CD14-positive monocyte (primary cell): ENCODE data around the gene HTR1D. TPM values are rescaled to one million over a fixed set of nuclear protein-coding genes. Genes with fewer than 3 reads are reported as not detected.

Experiments
- DNase-seq, 3 donors: peaks; one replicate each; pipeline ENCODE4 v3.0.0-alpha.2; 2011 to 2022
- H2AFZ ChIP-seq: 2 replicates; pipeline ENCODE4 v1.6.0; 2012; ENCODE audit warnings: mild to moderate bottlenecking, low read depth, low read length, inconsistent platforms; ENCODE audit not compliant: insufficient read depth, poor library complexity, severe bottlenecking
- H3K27ac ChIP-seq, 2 donors: 1 replicate in 1 of 2; 2 replicates in 1 of 2; pipeline ENCODE4 v1.5.1; 2012 to 2013; ENCODE audit warnings: low read length in 2 of 2, control low read depth in 1 of 2, inconsistent platforms in 1 of 2, low read depth in 1 of 2, mild to moderate bottlenecking in 1 of 2
- H3K27me3 ChIP-seq, 2 donors: one replicate each; pipeline versions ENCODE4 v1.6.0 to v1.6.1; 2011 to 2013; ENCODE audit warnings: low read length in 2 of 2; ENCODE audit not compliant: control insufficient read depth in 2 of 2, insufficient read depth in 2 of 2
- H3K36me3 ChIP-seq, 2 donors: replicated peaks in 1 of 2; 1 replicate in 1 of 2; 2 replicates in 1 of 2; pipeline versions ENCODE4 v1.5.1 to v1.6.1; 2012 to 2013; ENCODE audit warnings: low read length in 2 of 2, control low read depth in 1 of 2, inconsistent platforms in 1 of 2, mild to moderate bottlenecking in 1 of 2; ENCODE audit not compliant: insufficient read depth in 2 of 2, control insufficient read depth in 1 of 2
- H3K4me1 ChIP-seq, 2 donors: 1 replicate in 1 of 2; 2 replicates in 1 of 2; pipeline versions ENCODE4 v1.5.1 to v1.6.1; 2012 to 2013; ENCODE audit warnings: low read length in 2 of 2, control low read depth in 1 of 2, inconsistent platforms in 1 of 2, mild to moderate bottlenecking in 1 of 2, moderate library complexity in 1 of 2; ENCODE audit not compliant: insufficient read depth in 2 of 2, control insufficient read depth in 1 of 2
- H3K4me2 ChIP-seq: replicated peaks from 2 replicates; pipeline ENCODE3; 2012; ENCODE audit warnings: low read length, moderate library complexity, mild to moderate bottlenecking; ENCODE audit not compliant: poor library complexity, severe bottlenecking; ENCODE audit errors: extremely low read depth
- H3K4me3 ChIP-seq, 3 experiments: fragments of 200-600 bp in 1 of 3; sonication (generic) in 1 of 3; replicated peaks in 1 of 3; 1 replicate in 2 of 3; 2 replicates in 1 of 3; pipeline ENCODE4 v1.5.1; 2011 to 2013; ENCODE audit warnings: low read length in 3 of 3, mild to moderate bottlenecking in 3 of 3, control low read depth in 2 of 3, low read depth in 2 of 3, inconsistent platforms in 1 of 3, moderate library complexity in 1 of 3
- H3K79me2 ChIP-seq: 2 replicates; pipeline ENCODE4 v1.6.0; 2012; ENCODE audit warnings: mild to moderate bottlenecking, control low read depth, inconsistent platforms, low read length, moderate library complexity; ENCODE audit not compliant: insufficient read depth
- H3K9ac ChIP-seq: 2 replicates; pipeline ENCODE4 v1.6.0; 2017; ENCODE audit warnings: low read length, mild to moderate bottlenecking; ENCODE audit not compliant: insufficient read depth, poor library complexity, severe bottlenecking
- H3K9me3 ChIP-seq, 2 donors: replicated peaks in 1 of 2; 1 replicate in 1 of 2; 2 replicates in 1 of 2; pipeline versions ENCODE4 v1.5.1 to v1.6.1; 2012 to 2013; ENCODE audit warnings: low read length in 2 of 2, control low read depth in 1 of 2; ENCODE audit not compliant: control insufficient read depth in 1 of 2, insufficient read depth in 1 of 2
- H4K20me1 ChIP-seq: 2 replicates; pipeline ENCODE4 v1.6.0; 2012; ENCODE audit warnings: mild to moderate bottlenecking, low read length, control low read depth, moderate library complexity; ENCODE audit not compliant: insufficient read depth
- H3K27ac Mint-ChIP-seq, 7 donors: one replicate each; pipeline ENCODE4 v1.8.0; 2020; ENCODE audit warnings: mild to moderate bottlenecking in 7 of 7, mixed read lengths in 7 of 7, moderate library complexity in 6 of 7, inconsistent platforms in 2 of 7
- H3K27me3 Mint-ChIP-seq, 3 donors: one replicate each; pipeline ENCODE4 v1.8.0; 2021 to 2022; ENCODE audit warnings: low read depth in 3 of 3, mild to moderate bottlenecking in 3 of 3, mixed read lengths in 3 of 3, moderate library complexity in 3 of 3, inconsistent platforms in 1 of 3
- H3K36me3 Mint-ChIP-seq, 2 donors: one replicate each; pipeline ENCODE4 v1.8.0; 2020; ENCODE audit warnings: mixed read lengths in 2 of 2, inconsistent platforms in 1 of 2, mild to moderate bottlenecking in 1 of 2
- H3K4me1 Mint-ChIP-seq: one replicate; pipeline ENCODE4 v1.8.0; 2020; ENCODE audit warnings: mild to moderate bottlenecking, mixed read lengths
- H3K4me3 Mint-ChIP-seq, 2 donors: one replicate each; pipeline ENCODE4 v1.8.0; 2020; ENCODE audit warnings: mild to moderate bottlenecking in 2 of 2, mixed read lengths in 2 of 2, moderate library complexity in 1 of 2
- H3K9me3 Mint-ChIP-seq, 7 donors: one replicate each; pipeline ENCODE4 v1.8.0; 2020 to 2022; ENCODE audit warnings: mixed read lengths in 7 of 7, mild to moderate bottlenecking in 6 of 7, moderate library complexity in 6 of 7, inconsistent platforms in 2 of 7
- WGBS: methylation state at CpG from one replicate; pipeline ENCODE4 v1.1.5; 2013; ENCODE audit warnings: missing lambda C conversion rate; ENCODE audit not compliant: insufficient coverage; 5-methylcytosine and 5-hydroxymethylcytosine counted together
- intact Hi-C, 2 donors: fragments of 100-400 bp; cut with micrococcal nuclease; formaldehyde crosslinking; loops; one replicate each; pipeline versions ENCODE4 v1.15.0 to v1.15.1; 2023
- polyA plus RNA-seq, 3 donors: library from polyadenylated mRNA; depleted of rRNA in 1 of 3; unstranded in 2 of 3; stranded (reverse) in 1 of 3; fragments of 300-500 nt in 2 of 3; fragments of >200 nt in 1 of 3; fragmentation: Illumina TruSeq in 2 of 3; gene quantifications; 1 replicate in 2 of 3; 2 replicates in 1 of 3; pipeline ENCODE4 v1.2.3, GENCODE V29; 2012 to 2021
- TF ChIP-seq, protein P1 (sequence below): fragments of 200-600 bp; IDR thresholded peaks from one replicate; pipeline ENCODE4 v1.8.0; 2022; ENCODE audit warnings: antibody characterized with exemption, mild to moderate bottlenecking

The HTR1D gene
- polyA plus RNA-seq, 3 donors = not detected

DNA sequence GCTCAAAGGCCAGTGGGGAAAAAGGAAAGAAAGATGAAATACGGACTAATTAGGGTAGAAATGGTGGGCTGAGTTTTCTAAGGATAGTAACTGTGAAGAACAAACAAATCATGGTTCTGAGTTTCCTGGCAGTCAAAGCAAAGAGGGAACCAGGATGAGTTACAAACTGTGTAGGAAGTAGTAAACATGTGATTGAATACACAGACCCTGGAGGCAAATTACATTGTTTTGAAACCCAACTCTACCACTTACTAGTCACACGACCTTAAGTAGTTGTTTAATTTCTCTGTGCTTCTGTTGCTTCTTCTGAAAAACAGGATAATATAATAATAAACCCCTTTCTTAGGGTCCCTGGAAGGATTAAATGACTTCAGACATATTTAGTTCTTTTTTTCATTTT is 37.4 kb downstream of the HTR1D start:
- Mint-ChIP-seq H3K4me1 (peaks cover 15% of the 10 kb centered on the region), H3K36me3 (no peaks in the 10 kb centered on the region), H3K27ac (no peak overlapping the region), H3K9me3 (peaks cover 0 to 3% (median 2%) of the 10 kb centered on the region in 7 donors), H3K4me3 (no peak overlapping the region), H3K27me3 (peaks cover 26 to 48% (median 38%) of the 10 kb centered on the region in 3 donors)
- H3K79me2 ChIP-seq = no peaks in the 10 kb centered on the region
- H3K36me3 ChIP-seq = no peaks in the 10 kb centered on the region
- no peak overlapping the region for H2AFZ ChIP-seq
- TF ChIP-seq, protein P1, sequence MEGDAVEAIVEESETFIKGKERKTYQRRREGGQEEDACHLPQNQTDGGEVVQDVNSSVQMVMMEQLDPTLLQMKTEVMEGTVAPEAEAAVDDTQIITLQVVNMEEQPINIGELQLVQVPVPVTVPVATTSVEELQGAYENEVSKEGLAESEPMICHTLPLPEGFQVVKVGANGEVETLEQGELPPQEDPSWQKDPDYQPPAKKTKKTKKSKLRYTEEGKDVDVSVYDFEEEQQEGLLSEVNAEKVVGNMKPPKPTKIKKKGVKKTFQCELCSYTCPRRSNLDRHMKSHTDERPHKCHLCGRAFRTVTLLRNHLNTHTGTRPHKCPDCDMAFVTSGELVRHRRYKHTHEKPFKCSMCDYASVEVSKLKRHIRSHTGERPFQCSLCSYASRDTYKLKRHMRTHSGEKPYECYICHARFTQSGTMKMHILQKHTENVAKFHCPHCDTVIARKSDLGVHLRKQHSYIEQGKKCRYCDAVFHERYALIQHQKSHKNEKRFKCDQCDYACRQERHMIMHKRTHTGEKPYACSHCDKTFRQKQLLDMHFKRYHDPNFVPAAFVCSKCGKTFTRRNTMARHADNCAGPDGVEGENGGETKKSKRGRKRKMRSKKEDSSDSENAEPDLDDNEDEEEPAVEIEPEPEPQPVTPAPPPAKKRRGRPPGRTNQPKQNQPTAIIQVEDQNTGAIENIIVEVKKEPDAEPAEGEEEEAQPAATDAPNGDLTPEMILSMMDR = no peak
- no peaks in the 10 kb centered on the region for H3K9me3 ChIP-seq
- no peak overlapping the region for H3K27ac ChIP-seq
- WGBS = 100% methylated on average over 1 of the region's 2 CpGs
- no peaks in the 10 kb centered on the region for H4K20me1 ChIP-seq
- H3K4me1 ChIP-seq = peaks cover 13 to 14% of the 10 kb centered on the region in 2 donors
- peaks cover 11 to 31% of the 10 kb centered on the region in 2 donors for H3K27me3 ChIP-seq
- H3K4me3 ChIP-seq = no peak overlapping the region
- H3K4me2 ChIP-seq = no peak overlapping the region
- no peak for DNase-seq
- intact Hi-C loops = no loop called here
- no peak overlapping the region for H3K9ac ChIP-seq

DNA sequence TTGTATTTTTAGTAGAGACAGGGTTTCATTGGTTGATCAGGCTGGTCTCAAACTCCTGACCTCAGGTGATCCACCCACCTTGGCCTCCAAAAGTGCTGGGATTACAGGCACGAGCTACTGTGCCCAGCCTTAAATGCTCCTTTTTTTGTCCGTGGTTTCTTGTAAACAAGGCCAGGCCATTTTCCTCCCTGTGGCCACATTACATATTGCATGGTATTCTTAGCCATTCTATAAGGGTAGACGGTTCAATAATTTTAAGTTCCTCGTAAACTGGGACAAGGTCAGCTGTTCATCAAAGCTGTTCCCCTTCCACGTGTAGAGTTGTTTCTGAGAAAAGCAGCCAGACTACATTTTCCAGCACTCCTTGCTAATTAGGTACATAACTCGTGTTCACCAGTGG is 38.4 kb downstream of the HTR1D start:
- TF ChIP-seq, protein P1 = peak; percentile 9
- no peak for DNase-seq
- Histone ChIP-seq H3K36me3 (no peaks in the 10 kb centered on the region), H3K27ac (no peak overlapping the region), H3K9me3 (no peaks in the 10 kb centered on the region), H3K27me3 (peaks cover 11 to 31% of the 10 kb centered on the region in 2 donors), H3K4me2 (no peak overlapping the region), H3K4me1 (peaks cover 9 to 14% of the 10 kb centered on the region in 2 donors), H4K20me1 (no peaks in the 10 kb centered on the region), H3K4me3 (no peak overlapping the region), H3K9ac (no peak overlapping the region), H3K79me2 (no peaks in the 10 kb centered on the region), H2AFZ (no peak overlapping the region)
- WGBS = 75% methylated on average over 1 of the region's 6 CpGs
- Mint-ChIP-seq H3K36me3 (no peaks in the 10 kb centered on the region), H3K9me3 (peaks cover 0 to 3% (median 2%) of the 10 kb centered on the region in 7 donors), H3K27me3 (peaks cover 24 to 47% (median 35%) of the 10 kb centered on the region in 3 donors), H3K4me3 (peak overlapping the region in 1 of 2 donors; percentile 48), H3K27ac (no peak overlapping the region), H3K4me1 (peaks cover 14% of the 10 kb centered on the region)
- intact Hi-C loops = no loop called here
